ENCODE data around the gene DIAPH2. TPM values are rescaled to one million over a fixed set of nuclear protein-coding genes. Genes with fewer than 3 reads are reported as not detected.

Gene DIAPH2
- total RNA-seq, 1 donor from 2014 or later: 12.3 TPM

- TF ChIP-seq, protein P1, sequence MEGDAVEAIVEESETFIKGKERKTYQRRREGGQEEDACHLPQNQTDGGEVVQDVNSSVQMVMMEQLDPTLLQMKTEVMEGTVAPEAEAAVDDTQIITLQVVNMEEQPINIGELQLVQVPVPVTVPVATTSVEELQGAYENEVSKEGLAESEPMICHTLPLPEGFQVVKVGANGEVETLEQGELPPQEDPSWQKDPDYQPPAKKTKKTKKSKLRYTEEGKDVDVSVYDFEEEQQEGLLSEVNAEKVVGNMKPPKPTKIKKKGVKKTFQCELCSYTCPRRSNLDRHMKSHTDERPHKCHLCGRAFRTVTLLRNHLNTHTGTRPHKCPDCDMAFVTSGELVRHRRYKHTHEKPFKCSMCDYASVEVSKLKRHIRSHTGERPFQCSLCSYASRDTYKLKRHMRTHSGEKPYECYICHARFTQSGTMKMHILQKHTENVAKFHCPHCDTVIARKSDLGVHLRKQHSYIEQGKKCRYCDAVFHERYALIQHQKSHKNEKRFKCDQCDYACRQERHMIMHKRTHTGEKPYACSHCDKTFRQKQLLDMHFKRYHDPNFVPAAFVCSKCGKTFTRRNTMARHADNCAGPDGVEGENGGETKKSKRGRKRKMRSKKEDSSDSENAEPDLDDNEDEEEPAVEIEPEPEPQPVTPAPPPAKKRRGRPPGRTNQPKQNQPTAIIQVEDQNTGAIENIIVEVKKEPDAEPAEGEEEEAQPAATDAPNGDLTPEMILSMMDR (IDR thresholded peaks at IDR 0.05; ENCODE audit: insufficient read depth, low read length, poor library complexity, severe bottlenecking): no peak
- Histone ChIP-seq H3K36me3 (ENCODE audit: control insufficient read depth, insufficient read depth, low read length) (no peaks in the 10 kb centered on the region), H3K27me3 (ENCODE audit: control insufficient read depth, insufficient read depth, low read length) (no peaks in the 10 kb centered on the region), H3K4me3 (ENCODE audit: low read depth, low read length) (no peak overlapping the region)
- no peak for DNase-seq (ENCODE audit: low read depth)
These were observed 544.7 kb downstream of the DIAPH2 start for GRCh38 chrX:97229318-97229717.

DNA sequence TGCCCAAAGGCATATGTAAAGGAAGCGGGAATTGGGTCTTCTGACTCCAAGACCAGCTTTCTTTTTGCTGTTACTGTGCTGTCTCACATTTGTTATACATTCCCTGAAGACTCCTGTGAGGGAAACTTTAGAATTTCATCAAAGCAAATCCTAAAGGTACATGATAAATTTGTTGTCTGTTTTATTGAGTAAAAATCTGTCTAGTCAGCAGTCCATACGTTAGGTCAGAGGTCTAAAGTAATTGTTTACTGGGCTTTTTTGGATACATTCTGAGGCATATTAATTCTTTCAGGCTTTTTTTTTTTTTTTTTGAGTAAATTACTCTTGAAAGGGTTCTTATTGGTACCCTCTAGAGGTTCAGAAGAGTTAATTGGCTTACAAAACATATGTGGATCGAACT lies 546.3 kb downstream of the DIAPH2 start:
- Histone ChIP-seq H3K4me3 (ENCODE audit: low read depth, low read length) (no peak overlapping the region), H3K27me3 (ENCODE audit: control insufficient read depth, insufficient read depth, low read length) (no peaks in the 10 kb centered on the region), H3K36me3 (ENCODE audit: control insufficient read depth, insufficient read depth, low read length) (no peaks in the 10 kb centered on the region)
- DNase-seq (ENCODE audit: low read depth): no peak
- TF ChIP-seq, protein P1 (IDR thresholded peaks at IDR 0.05; ENCODE audit: insufficient read depth, low read length, poor library complexity, severe bottlenecking): no peak

GRCh38 chrX:97234471-97235081 lies 549.9 kb downstream of the DIAPH2 start:
- no peak for DNase-seq (ENCODE audit: low read depth)
- TF ChIP-seq, protein P1 (IDR thresholded peaks at IDR 0.05; ENCODE audit: insufficient read depth, low read length, poor library complexity, severe bottlenecking): no peak
- Histone ChIP-seq H3K36me3 (ENCODE audit: control insufficient read depth, insufficient read depth, low read length) (no peaks in the 10 kb centered on the region), H3K4me3 (ENCODE audit: low read depth, low read length) (no peak overlapping the region), H3K27me3 (ENCODE audit: control insufficient read depth, insufficient read depth, low read length) (no peaks in the 10 kb centered on the region)

DNA sequence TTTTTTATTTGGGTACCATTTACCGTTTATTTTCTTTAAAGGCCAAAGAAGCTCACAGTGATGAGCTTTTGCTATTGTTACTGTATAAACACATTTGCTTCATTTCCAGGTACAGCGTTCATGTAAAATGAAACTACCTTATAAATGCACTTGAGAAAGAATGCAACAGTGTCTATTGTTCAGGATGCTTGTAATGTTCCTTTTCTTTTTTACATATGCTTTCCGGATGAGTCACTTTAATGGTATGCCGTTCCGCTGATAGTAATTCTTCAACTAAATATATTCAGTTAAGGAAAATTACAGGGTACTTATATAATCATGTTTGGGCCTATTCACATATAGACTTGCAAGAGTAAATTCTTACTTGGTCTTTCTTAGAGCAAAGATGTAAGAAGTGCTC lies 554.0 kb downstream of the DIAPH2 start:
- Histone ChIP-seq H3K27me3 (ENCODE audit: control insufficient read depth, insufficient read depth, low read length) (no peaks in the 10 kb centered on the region), H3K4me3 (ENCODE audit: low read depth, low read length) (no peak overlapping the region), H3K36me3 (ENCODE audit: control insufficient read depth, insufficient read depth, low read length) (no peaks in the 10 kb centered on the region)
- peak; percentile 18 for DNase-seq (ENCODE audit: low read depth)
- TF ChIP-seq, protein P1 (IDR thresholded peaks at IDR 0.05; ENCODE audit: insufficient read depth, low read length, poor library complexity, severe bottlenecking): no peak

DNA sequence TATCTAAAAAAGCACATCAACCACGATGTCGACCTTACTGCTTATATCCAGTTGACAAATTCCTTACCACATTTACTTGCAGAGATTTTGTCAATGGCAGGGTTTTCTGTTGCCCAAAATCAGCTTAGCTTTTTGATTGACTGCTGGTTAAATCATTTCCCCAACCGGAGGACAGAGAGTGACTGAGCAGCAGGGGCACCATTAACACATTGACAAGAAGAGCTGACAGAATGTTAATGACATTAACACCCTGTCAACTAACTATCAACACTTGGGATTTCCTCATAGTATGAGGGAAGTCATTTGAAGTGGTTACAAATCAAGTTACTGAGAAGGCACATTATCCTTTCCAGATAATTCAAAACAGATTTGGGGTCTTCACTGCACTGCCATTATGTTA lies 567.5 kb downstream of the DIAPH2 start:
- Histone ChIP-seq H3K27me3 (ENCODE audit: control insufficient read depth, insufficient read depth, low read length) (no peaks in the 10 kb centered on the region), H3K36me3 (ENCODE audit: control insufficient read depth, insufficient read depth, low read length) (no peaks in the 10 kb centered on the region), H3K4me3 (ENCODE audit: low read depth, low read length) (no peak overlapping the region)
- DNase-seq (ENCODE audit: low read depth): no peak
- TF ChIP-seq, protein P1 (IDR thresholded peaks at IDR 0.05; ENCODE audit: insufficient read depth, low read length, poor library complexity, severe bottlenecking): no peak

- no peak overlapping the region for H3K4me3 ChIP-seq (ENCODE audit: low read depth, low read length)
- no peak for DNase-seq (ENCODE audit: low read depth)
- H3K36me3 ChIP-seq (ENCODE audit: control insufficient read depth, insufficient read depth, low read length): no peaks in the 10 kb centered on the region
- no peaks in the 10 kb centered on the region for H3K27me3 ChIP-seq (ENCODE audit: control insufficient read depth, insufficient read depth, low read length)
- TF ChIP-seq, protein P1 (IDR thresholded peaks at IDR 0.05; ENCODE audit: insufficient read depth, low read length, poor library complexity, severe bottlenecking): no peak
These were observed 576.0 kb downstream of the DIAPH2 start for GRCh38 chrX:97260679-97261078.
